ENCODE measurements around the gene PECR. TPM values are rescaled to one million over a fixed set of nuclear protein-coding genes. Genes with fewer than 3 reads are reported as not detected.

The PECR gene
- total RNA-seq, 3 donors from 2014 or later, result 6.3 to 62.7 (median 10.2) TPM

DNA sequence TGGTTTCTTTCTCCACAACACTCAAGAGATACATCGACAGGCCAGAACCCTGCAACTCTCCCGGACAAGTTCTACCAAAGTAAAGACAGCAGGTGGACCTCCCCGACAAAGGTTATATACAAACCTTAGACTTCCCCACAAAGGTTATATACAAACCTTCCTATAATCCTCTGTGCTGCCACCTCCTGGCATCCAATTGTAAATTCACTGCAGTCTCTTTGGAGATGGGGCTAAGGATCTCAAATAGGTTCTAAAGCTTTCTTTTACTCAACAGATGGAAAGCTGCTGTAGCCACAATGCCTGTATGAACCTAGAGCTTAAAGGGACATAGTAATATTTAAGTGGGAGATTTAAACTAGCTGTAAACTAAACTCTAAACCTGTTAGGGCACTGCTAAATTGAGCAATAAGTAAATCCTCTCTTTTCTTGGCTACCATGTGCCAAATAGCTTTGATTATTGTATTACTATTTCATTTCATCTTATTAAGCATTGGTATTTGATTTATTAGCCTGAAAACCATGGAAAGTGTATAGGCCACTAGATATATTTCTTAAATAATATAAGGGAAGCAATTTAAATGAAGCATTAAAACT lies 58.5 kb downstream of the PECR start:
- no peak for DNase-seq (ENCODE audit: low spot score in 2 of 2)
- TF ChIP-seq POLR2A (IDR thresholded peaks at IDR 0.05), result no peak
- TF ChIP-seq POLR2AphosphoS5 (IDR thresholded peaks at IDR 0.05), result no peak
- TF ChIP-seq, protein P1, sequence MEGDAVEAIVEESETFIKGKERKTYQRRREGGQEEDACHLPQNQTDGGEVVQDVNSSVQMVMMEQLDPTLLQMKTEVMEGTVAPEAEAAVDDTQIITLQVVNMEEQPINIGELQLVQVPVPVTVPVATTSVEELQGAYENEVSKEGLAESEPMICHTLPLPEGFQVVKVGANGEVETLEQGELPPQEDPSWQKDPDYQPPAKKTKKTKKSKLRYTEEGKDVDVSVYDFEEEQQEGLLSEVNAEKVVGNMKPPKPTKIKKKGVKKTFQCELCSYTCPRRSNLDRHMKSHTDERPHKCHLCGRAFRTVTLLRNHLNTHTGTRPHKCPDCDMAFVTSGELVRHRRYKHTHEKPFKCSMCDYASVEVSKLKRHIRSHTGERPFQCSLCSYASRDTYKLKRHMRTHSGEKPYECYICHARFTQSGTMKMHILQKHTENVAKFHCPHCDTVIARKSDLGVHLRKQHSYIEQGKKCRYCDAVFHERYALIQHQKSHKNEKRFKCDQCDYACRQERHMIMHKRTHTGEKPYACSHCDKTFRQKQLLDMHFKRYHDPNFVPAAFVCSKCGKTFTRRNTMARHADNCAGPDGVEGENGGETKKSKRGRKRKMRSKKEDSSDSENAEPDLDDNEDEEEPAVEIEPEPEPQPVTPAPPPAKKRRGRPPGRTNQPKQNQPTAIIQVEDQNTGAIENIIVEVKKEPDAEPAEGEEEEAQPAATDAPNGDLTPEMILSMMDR (IDR thresholded peaks at IDR 0.05), result peak; percentile 13 to 72 (median 50)
- Histone ChIP-seq H3K4me3 (no peak overlapping the region), H3K9me3 (no peaks in the 10 kb centered on the region), H3K36me3 (no peaks in the 10 kb centered on the region), H3K27me3 (no peaks in the 10 kb centered on the region), H3K4me1 (no peaks in the 10 kb centered on the region), H3K27ac (no peak overlapping the region)
- intact Hi-C loops (cut with DNase I; ENCODE audit: low total_unique reads), result no loop called here

DNA sequence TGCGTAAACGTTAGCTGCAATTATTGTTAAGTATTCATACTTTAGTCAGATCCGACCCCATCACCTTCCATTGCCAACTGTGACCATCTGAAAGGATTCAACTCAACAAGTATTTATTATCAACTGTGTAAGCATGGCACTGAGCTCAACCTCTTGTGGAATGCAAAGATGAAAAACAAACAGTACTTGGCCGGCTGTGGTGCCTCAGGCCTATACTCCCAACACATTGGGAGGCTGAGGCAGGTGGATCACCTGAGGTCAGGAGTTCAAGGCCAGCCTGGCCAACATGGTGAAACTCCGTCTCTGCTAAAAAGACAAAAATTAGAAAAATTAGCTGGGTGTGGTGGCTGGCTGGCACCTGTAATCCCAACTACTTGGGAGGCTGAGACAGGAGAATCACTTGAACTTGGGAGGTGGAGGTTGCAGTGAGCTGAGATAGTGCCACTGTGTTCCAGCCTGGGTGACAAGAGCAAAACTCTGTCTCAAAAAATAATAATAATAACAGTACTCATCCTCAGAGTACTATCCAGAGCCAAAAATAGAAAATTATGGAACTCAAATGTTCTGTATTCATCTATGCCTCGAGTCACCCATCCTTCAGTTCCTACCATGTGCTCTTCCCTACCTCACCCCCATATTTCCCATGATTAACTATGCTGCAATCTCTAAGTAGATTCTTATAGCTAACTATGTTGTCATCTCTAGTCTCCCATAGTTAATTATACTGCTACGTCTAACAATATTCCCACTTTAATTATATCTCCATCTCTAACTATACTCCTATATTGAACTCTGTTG lies 59.6 kb downstream of the PECR start:
- Histone ChIP-seq H3K27ac (no peak overlapping the region), H3K27me3 (no peaks in the 10 kb centered on the region), H3K9me3 (no peaks in the 10 kb centered on the region), H3K4me3 (no peak overlapping the region), H3K36me3 (no peaks in the 10 kb centered on the region), H3K4me1 (no peaks in the 10 kb centered on the region)
- DNase-seq (ENCODE audit: low spot score in 2 of 2), result no peak
- TF ChIP-seq POLR2AphosphoS5 (IDR thresholded peaks at IDR 0.05) (no peak), POLR2A (IDR thresholded peaks at IDR 0.05) (no peak)
- TF ChIP-seq, protein P1 (IDR thresholded peaks at IDR 0.05), result no peak
- intact Hi-C loops (cut with DNase I; ENCODE audit: low total_unique reads), result no loop called here

DNA sequence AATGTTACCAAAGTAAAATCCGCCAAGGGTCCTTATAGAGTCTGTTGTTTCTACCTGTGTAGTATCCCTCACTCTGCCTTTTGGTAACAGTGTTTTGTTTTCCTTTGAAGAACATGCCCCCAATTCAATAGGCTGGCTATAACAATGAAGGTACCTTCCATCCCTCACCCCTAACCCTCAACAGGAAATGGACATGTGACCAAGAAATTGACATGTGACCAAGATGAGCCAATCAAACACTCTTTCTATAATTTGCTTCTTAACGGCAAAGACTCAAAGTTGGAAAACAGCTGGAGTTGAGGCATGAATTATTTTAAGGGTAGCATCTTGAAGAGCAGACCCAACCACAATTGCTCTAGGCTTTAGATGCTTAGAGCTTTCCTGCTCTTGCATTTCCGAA lies 62.9 kb downstream of the PECR start:
- TF ChIP-seq POLR2A (IDR thresholded peaks at IDR 0.05), result no peak
- no peak for TF ChIP-seq POLR2AphosphoS5 (IDR thresholded peaks at IDR 0.05)
- TF ChIP-seq, protein P1 (IDR thresholded peaks at IDR 0.05), result no peak
- H3K9me3 ChIP-seq, result no peaks in the 10 kb centered on the region
- no peaks in the 10 kb centered on the region for H3K4me1 ChIP-seq
- no peak for DNase-seq (ENCODE audit: low spot score in 2 of 2)
- no peak overlapping the region for H3K4me3 ChIP-seq
- no peak overlapping the region for H3K27ac ChIP-seq
- H3K36me3 ChIP-seq, result no peaks in the 10 kb centered on the region
- H3K27me3 ChIP-seq, result no peaks in the 10 kb centered on the region
- intact Hi-C loops (cut with DNase I; ENCODE audit: low total_unique reads), result no loop called here

DNA sequence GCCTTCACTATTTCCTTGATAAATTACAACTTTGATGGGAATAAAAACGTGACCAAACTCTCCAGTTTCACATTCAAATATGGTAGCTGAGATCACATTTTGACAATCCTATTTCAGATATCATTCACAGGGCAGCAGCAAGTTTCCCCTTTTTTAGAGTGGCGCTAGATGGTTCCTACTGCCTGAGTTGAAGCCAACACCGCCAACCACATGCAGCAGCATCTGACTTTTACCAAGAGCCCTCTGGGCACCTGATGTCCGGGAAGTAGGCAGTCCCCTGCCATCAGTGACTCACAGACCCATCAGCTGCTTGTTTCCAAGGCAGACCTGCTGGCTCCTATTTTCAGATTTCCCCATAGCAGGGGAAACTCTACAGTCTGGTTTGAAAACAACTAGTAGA lies 64.2 kb downstream of the PECR start:
- DNase-seq (ENCODE audit: low spot score in 2 of 2), result peak in 1 of 2 donors; percentile 56
- TF ChIP-seq, protein P1 (IDR thresholded peaks at IDR 0.05), result no peak
- TF ChIP-seq POLR2AphosphoS5 (IDR thresholded peaks at IDR 0.05) (no peak), POLR2A (IDR thresholded peaks at IDR 0.05) (no peak)
- no peaks in the 10 kb centered on the region for H3K27me3 ChIP-seq
- no peak overlapping the region for H3K27ac ChIP-seq
- no peaks in the 10 kb centered on the region for H3K36me3 ChIP-seq
- no peaks in the 10 kb centered on the region for H3K4me1 ChIP-seq
- intact Hi-C loops (cut with DNase I; ENCODE audit: low total_unique reads), result no loop called here
- no peaks in the 10 kb centered on the region for H3K9me3 ChIP-seq
- no peak overlapping the region for H3K4me3 ChIP-seq

DNA sequence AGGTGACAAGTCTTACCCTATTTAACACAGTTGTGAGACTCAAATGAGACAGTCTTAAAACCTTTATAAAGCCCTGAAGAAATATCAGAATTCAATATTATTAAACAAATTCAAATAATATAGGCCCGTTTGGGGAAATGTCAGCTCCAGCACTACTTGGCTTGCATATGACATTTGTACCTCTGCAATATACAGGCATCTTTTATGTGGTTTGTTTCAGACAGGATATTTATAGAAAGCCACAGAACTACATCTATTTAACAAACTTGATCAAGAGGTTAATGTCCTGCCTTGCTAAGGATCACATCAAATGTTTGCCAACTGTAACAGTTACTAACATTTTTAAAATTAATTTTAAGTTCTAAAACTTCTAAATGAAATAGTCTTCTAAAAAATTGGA lies 65.0 kb downstream of the PECR start:
- DNase-seq (ENCODE audit: low spot score in 2 of 2), result no peak
- Histone ChIP-seq H3K4me3 (no peak overlapping the region), H3K36me3 (no peaks in the 10 kb centered on the region), H3K27me3 (no peaks in the 10 kb centered on the region), H3K4me1 (no peaks in the 10 kb centered on the region), H3K9me3 (no peaks in the 10 kb centered on the region), H3K27ac (no peak overlapping the region)
- intact Hi-C loops (cut with DNase I; ENCODE audit: low total_unique reads), result no loop called here
- TF ChIP-seq, protein P1 (IDR thresholded peaks at IDR 0.05), result no peak
- no peak for TF ChIP-seq POLR2AphosphoS5 (IDR thresholded peaks at IDR 0.05)
- no peak for TF ChIP-seq POLR2A (IDR thresholded peaks at IDR 0.05)

Data from breast epithelium (tissue), 4 donors.